Gastroesophageal sphincter (tissue), 4 donors: ENCODE results near the gene SNRNP27. TPM values are rescaled to one million over a fixed set of nuclear protein-coding genes. Genes with fewer than 3 reads are reported as not detected.

Experiments
- ATAC-seq: fragments of 150-250 bp; one replicate; pipeline ENCODE4 v1.9.1; 2016; ENCODE audit warnings: mild to moderate bottlenecking, moderate library complexity
- H3K27ac ChIP-seq, 4 donors: fragments of 200-600 bp; sonication (generic) in 3 of 4; 1 replicate in 3 of 4; 2 replicates in 1 of 4; pipeline ENCODE4 v1.5.1; 2016 to 2019
- H3K27me3 ChIP-seq: fragments of 200-600 bp; sonication (generic); one replicate; pipeline ENCODE4 v1.5.1; 2019
- H3K36me3 ChIP-seq, 2 donors: fragments of 200-600 bp; sonication (generic); one replicate each; pipeline ENCODE4 v1.5.1; 2019; ENCODE audit warnings: control low read depth in 1 of 2
- H3K4me1 ChIP-seq, 3 donors: fragments of 200-600 bp; sonication (generic); 1 replicate in 2 of 3; 2 replicates in 1 of 3; pipeline ENCODE4 v1.5.1; 2016 to 2019; ENCODE audit warnings: control low read depth in 2 of 3
- H3K4me3 ChIP-seq, 2 donors: fragments of 200-600 bp; sonication (generic); one replicate each; pipeline ENCODE4 v1.5.1; 2019; ENCODE audit warnings: mild to moderate bottlenecking in 1 of 2, moderate library complexity in 1 of 2
- H3K9me3 ChIP-seq, 3 donors: fragments of 200-600 bp; sonication (generic); one replicate each; pipeline ENCODE4 v1.5.1; 2017 to 2019; ENCODE audit warnings: control low read depth in 2 of 3
- CTCF ChIP-seq, 4 experiments: fragments of 200-600 bp in 2 of 4; fragments of 450-650 bp in 2 of 4; sonication (generic) in 1 of 4; IDR thresholded peaks; one replicate each; pipeline ENCODE4 v1.5.1; 2017 to 2019; ENCODE audit warnings: antibody characterized with exemption in 4 of 4, mild to moderate bottlenecking in 2 of 4, moderate library complexity in 2 of 4
- EP300 ChIP-seq: sonication (generic); formaldehyde crosslinking; IDR thresholded peaks from one replicate; pipeline ENCODE4 v1.6.1; 2017; ENCODE audit warnings: antibody characterized with exemption, mild to moderate bottlenecking
- POLR2A ChIP-seq, 2 donors: fragments of 450-650 bp; IDR thresholded peaks; one replicate each; pipeline ENCODE4 v1.6.1; 2017; ENCODE audit warnings: antibody characterized with exemption in 2 of 2, mild to moderate bottlenecking in 2 of 2, moderate library complexity in 1 of 2
- POLR2AphosphoS5 ChIP-seq: sonication (generic); formaldehyde crosslinking; IDR thresholded peaks from one replicate; pipeline ENCODE4 v1.6.1; 2017; ENCODE audit warnings: antibody characterized with exemption
- WGBS, 2 donors: methylation state at CpG; one replicate each; pipeline ENCODE4 v1.1.5; 2018; ENCODE audit warnings: low coverage in 1 of 2; 5-methylcytosine and 5-hydroxymethylcytosine counted together
- total RNA-seq, 4 donors: library from RNA; depleted of rRNA; stranded (reverse); fragments of >200 nt; gene quantifications; one replicate each; pipeline ENCODE4 v1.1.0, GENCODE V29; 2016

Gene SNRNP27
- total RNA-seq, 4 donors from 2014 or later = 59.4 to 87.8 (median 75.9) TPM

DNA sequence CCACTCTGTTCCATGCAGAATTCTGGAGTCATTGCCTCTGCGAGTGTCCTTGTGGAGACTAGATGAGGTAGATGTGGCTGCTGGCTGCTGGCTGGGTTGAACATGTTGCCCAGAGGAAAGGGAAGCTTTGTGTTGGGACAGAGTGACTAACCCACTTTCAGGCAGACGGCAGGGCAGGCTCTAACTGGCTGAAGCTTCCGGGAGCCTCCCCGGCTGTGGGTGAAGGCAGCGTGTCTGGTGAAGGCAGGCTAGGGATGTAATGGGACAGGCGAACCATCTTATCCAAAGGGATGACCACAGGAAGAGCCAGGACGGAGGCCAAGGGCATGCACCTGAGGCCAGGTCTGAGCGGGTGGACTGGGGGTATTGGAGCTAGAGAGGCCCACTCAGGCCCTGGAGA, 51.7 kb downstream of the SNRNP27 start:
- H3K36me3 ChIP-seq = peaks cover 0 to 36% of the 10 kb centered on the region in 2 donors
- H3K27me3 ChIP-seq = peaks cover 9% of the 10 kb centered on the region
- H3K4me1 ChIP-seq = peaks cover 0 to 6% (median 0%) of the 10 kb centered on the region in 3 donors
- ATAC-seq = no peak
- H3K9me3 ChIP-seq = no peaks in the 10 kb centered on the region
- WGBS, 2 donors = 67% methylated on average over 1 of the region's 8 CpGs; no CpG with 5 or more reads in 1 of the 2 donors
- H3K4me3 ChIP-seq = no peak overlapping the region
- TF ChIP-seq POLR2AphosphoS5 (no peak), CTCF (IDR thresholded peaks at IDR 0.05) (no peak), POLR2A (IDR thresholded peaks at IDR 0.05) (no peak), EP300 (no peak)
- H3K27ac ChIP-seq = no peak overlapping the region

- no peak overlapping the region for H3K4me3 ChIP-seq
- H3K27me3 ChIP-seq = peaks cover 9% of the 10 kb centered on the region
- TF ChIP-seq POLR2A (IDR thresholded peaks at IDR 0.05) (no peak), EP300 (no peak), CTCF (IDR thresholded peaks at IDR 0.05) (no peak), POLR2AphosphoS5 (no peak)
- 43 to 80% methylated on average over 1 to 2 of the region's 8 CpGs for WGBS, 2 donors
- peaks cover 0 to 6% (median 0%) of the 10 kb centered on the region in 3 donors for H3K4me1 ChIP-seq
- H3K9me3 ChIP-seq = no peaks in the 10 kb centered on the region
- ATAC-seq = no peak
- H3K36me3 ChIP-seq = peaks cover 0 to 31% of the 10 kb centered on the region in 2 donors
- H3K27ac ChIP-seq = no peak overlapping the region
Observed at GRCh38 chr2:69945941-69946340, 52.2 kb downstream of the SNRNP27 start.

- TF ChIP-seq POLR2AphosphoS5 = no peak
- no peak for TF ChIP-seq EP300
- TF ChIP-seq POLR2A (IDR thresholded peaks at IDR 0.05) = no peak
- TF ChIP-seq CTCF (IDR thresholded peaks at IDR 0.05) = no peak
- ATAC-seq = no peak
- Histone ChIP-seq H3K27me3 (peaks cover 9% of the 10 kb centered on the region), H3K4me3 (no peak overlapping the region), H3K36me3 (peaks cover 0 to 24% of the 10 kb centered on the region in 2 donors), H3K27ac (no peak overlapping the region), H3K4me1 (peaks cover 0 to 6% (median 0%) of the 10 kb centered on the region in 3 donors), H3K9me3 (no peaks in the 10 kb centered on the region)
- 64 to 77% methylated on average over 9 to 11 of the region's 13 CpGs for WGBS, 2 donors
Observed at GRCh38 chr2:69946351-69947324, 52.9 kb downstream of the SNRNP27 start.

DNA sequence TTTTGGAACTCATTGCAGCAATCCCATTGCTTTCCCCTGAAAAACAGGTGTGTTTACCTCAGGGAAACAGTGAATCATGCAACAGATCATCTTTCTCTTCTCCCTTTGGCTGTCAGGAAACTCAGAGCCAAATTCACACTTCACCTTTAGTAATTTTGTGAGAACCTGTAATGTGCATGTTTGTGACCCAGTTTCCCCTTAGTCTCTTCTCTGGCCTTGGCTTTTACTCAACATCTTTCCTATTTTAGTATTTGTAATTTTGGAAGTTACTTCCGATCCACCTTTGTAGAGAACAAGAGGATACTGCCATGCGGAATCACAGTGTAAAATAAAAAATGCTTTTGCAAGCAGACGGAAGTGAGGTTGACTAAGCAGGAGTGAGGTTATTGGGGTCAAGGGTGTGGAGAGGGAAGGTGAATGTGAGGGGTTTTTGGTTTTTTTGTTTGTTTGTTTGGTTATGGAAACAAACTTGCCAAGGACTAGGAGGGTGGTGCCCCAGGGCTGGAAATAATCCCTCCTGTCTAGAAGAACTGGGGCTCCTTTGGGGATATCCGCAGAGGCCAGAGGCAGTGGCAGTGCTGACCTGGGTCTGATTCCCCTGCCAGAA, 53.7 kb downstream of the SNRNP27 start:
- ATAC-seq = no peak
- H3K36me3 ChIP-seq = peaks cover 0 to 16% of the 10 kb centered on the region in 2 donors
- peaks cover 9% of the 10 kb centered on the region for H3K27me3 ChIP-seq
- no peak overlapping the region for H3K4me3 ChIP-seq
- H3K9me3 ChIP-seq = no peaks in the 10 kb centered on the region
- WGBS, 2 donors = 92 to 95% methylated on average over 2 to 4 of the region's 4 CpGs
- peaks cover 0 to 6% (median 0%) of the 10 kb centered on the region in 3 donors for H3K4me1 ChIP-seq
- no peak for TF ChIP-seq POLR2AphosphoS5
- TF ChIP-seq POLR2A (IDR thresholded peaks at IDR 0.05) = no peak
- TF ChIP-seq CTCF (IDR thresholded peaks at IDR 0.05) = no peak
- no peak for TF ChIP-seq EP300
- H3K27ac ChIP-seq = no peak overlapping the region
